MCF 10A (cell line): Measurements from ENCODE around the gene CDC25C. TPM values are rescaled to one million over a fixed set of nuclear protein-coding genes. Genes with fewer than 3 reads are reported as not detected.
"Not testable (repeated sequence)": the region's sequence is repeated elsewhere in the genome, so short reads cannot be mapped to it uniquely, and the experiment has no call there.

Experiments
- BruUV-seq: library from RNA; stranded (reverse); fragments of 400-500 nt; replicated peaks from 2 replicates; lab custom pipeline; 2021; lab: Mats Ljungman, UMichigan
- CTCF ChIA-PET: fragments of 300-600 bp; sonication (Branson Sonifier 250); formaldehyde crosslinking; extraction: SDS; loops from one replicate; lab custom pipeline; 2021; ENCODE audit warnings: antibody characterized with exemption, inconsistent platforms; lab: Yijun Ruan, JAX
- POLR2A ChIA-PET: fragments of 300-600, 350-650 bp; sonication (Branson Sonifier 250); formaldehyde crosslinking; extraction: SDS; loops from one replicate; lab custom pipeline; 2020; ENCODE audit warnings: antibody characterized with exemption, inconsistent platforms; lab: Yijun Ruan, JAX
- DNase-seq: peaks from one replicate; pipeline ENCODE4 v3.0.0-alpha.2; 2018; ENCODE audit not compliant: unreplicated experiment
- H3K27ac Mint-ChIP-seq: one replicate; pipeline ENCODE4 v1.8.0; 2022; ENCODE audit warnings: mild to moderate bottlenecking, low read depth, mixed read lengths; ENCODE audit not compliant: unreplicated experiment
- H3K27me3 Mint-ChIP-seq: one replicate; pipeline ENCODE4 v1.8.0; 2022; ENCODE audit warnings: mixed read lengths; ENCODE audit not compliant: insufficient read depth, unreplicated experiment
- H3K36me3 Mint-ChIP-seq: one replicate; pipeline ENCODE4 v1.8.0; 2022; ENCODE audit warnings: mild to moderate bottlenecking, moderate library complexity, mixed read lengths; ENCODE audit not compliant: insufficient read depth, unreplicated experiment
- H3K4me1 Mint-ChIP-seq: one replicate; pipeline ENCODE4 v1.8.0; 2022; ENCODE audit warnings: mixed read lengths; ENCODE audit not compliant: insufficient read depth, unreplicated experiment
- H3K4me3 Mint-ChIP-seq: one replicate; pipeline ENCODE4 v1.8.0; 2022; ENCODE audit warnings: mild to moderate bottlenecking, moderate library complexity, mixed read lengths; ENCODE audit not compliant: unreplicated experiment
- H3K9me3 Mint-ChIP-seq: one replicate; pipeline ENCODE4 v1.8.0; 2022; ENCODE audit warnings: mixed read lengths; ENCODE audit not compliant: unreplicated experiment
- CTCF ChIP-seq: fragments of 200-600 bp; IDR thresholded peaks from one replicate; pipeline ENCODE4 v1.8.0; 2022; ENCODE audit warnings: antibody characterized with exemption, mild to moderate bottlenecking; ENCODE audit not compliant: unreplicated experiment
- intact Hi-C: fragments of 100-400 bp; cut with micrococcal nuclease; formaldehyde crosslinking; loops from 2 replicates; pipeline ENCODE4 v1.14.1; 2022
- total RNA-seq: library from RNA; stranded (reverse); gene quantifications from 2 replicates; pipeline ENCODE4 v1.2.3, GENCODE V29; 2022

CDC25C gene
- total RNA-seq, 1 experiment from 2014 or later = 12.2 TPM

GRCh38 chr5:138334867-138335447 lies 3.4 kb upstream of the CDC25C start:
- H3K36me3 Mint-ChIP-seq = peaks cover 21% of the 10 kb centered on the region
- no peak for TF ChIP-seq CTCF
- no peak overlapping the region for H3K4me3 Mint-ChIP-seq
- intact Hi-C loops = loop anchor here (5.0 to 10.0 kb wide), 2 partner anchors 210 to 583 kb away; partner anchors contain the start of genes ETF1 and HNRNPA0
- POLR2A ChIA-PET = interaction anchor here (0.6 to 13.3 kb wide), 3 partner anchors 17 to 122 kb away, joined by 5 to 395 read pairs (median 5); partner anchors contain the start of genes CDC23 and KDM3B
- H3K27ac Mint-ChIP-seq = no peak overlapping the region
- BruUV-seq = no TSS peak
- CTCF ChIA-PET = interaction anchor here (0.8 to 13.7 kb wide), 2 partner anchors 17 to 32 kb away, joined by 3 to 323 read pairs; partner anchors contain the start of gene KDM3B
- H3K27me3 Mint-ChIP-seq = no peaks in the 10 kb centered on the region
- no peaks in the 10 kb centered on the region for H3K9me3 Mint-ChIP-seq
- peak; percentile 22 for DNase-seq
- H3K4me1 Mint-ChIP-seq = peaks cover 49% of the 10 kb centered on the region

GRCh38 chr5:138330813-138331448 lies 673 bp downstream of the CDC25C start:
- intact Hi-C loops = loop anchor here (10.0 kb wide), 1 partner anchor 214 kb away; the partner anchor contains the start of gene ETF1
- peak overlapping the region; percentile 87 for H3K27ac Mint-ChIP-seq
- TSS peak; percentile 68 for BruUV-seq
- no peaks in the 10 kb centered on the region for H3K9me3 Mint-ChIP-seq
- no peaks in the 10 kb centered on the region for H3K27me3 Mint-ChIP-seq
- POLR2A ChIA-PET = interaction anchor here (0.6 to 13.3 kb wide), 18 partner anchors 8 to 896 kb away, joined by 3 to 395 read pairs (median 4); partner anchors contain the start of genes BRD8, CDC23, EGR1 and ETF1
- DNase-seq = peak; percentile 53
- CTCF ChIA-PET = interaction anchor here (0.5 to 13.7 kb wide), 9 partner anchors 10 to 579 kb away, joined by 3 to 323 read pairs (median 3); partner anchors contain the start of genes BRD8, KDM3B and KIF20A
- peaks cover 9% of the 10 kb centered on the region for H3K36me3 Mint-ChIP-seq
- no peak for TF ChIP-seq CTCF
- peak overlapping the region; percentile 94 for H3K4me3 Mint-ChIP-seq
- peaks cover 35% of the 10 kb centered on the region for H3K4me1 Mint-ChIP-seq

- intact Hi-C loops, H3K9me3 Mint-ChIP-seq, DNase-seq, H3K4me1 Mint-ChIP-seq, H3K27me3 Mint-ChIP-seq, BruUV-seq, H3K4me3 Mint-ChIP-seq, H3K36me3 Mint-ChIP-seq, H3K27ac Mint-ChIP-seq: not testable (repeated sequence)
- ChIA-PET POLR2A (interaction anchor here (1.9 kb wide), 1 partner anchor 19 kb away, joined by 7 read pairs; the partner anchor contains the start of gene FAM53C), CTCF (interaction anchor here (0.9 to 2.7 kb wide), 2 partner anchors 35 to 94 kb away, joined by 4 to 17 read pairs; partner anchors contain the start of gene KDM3B)
Observed at GRCh38 chr5:138318211-138318610, 13.4 kb downstream of the CDC25C start.

- H3K27me3 Mint-ChIP-seq = no peaks in the 10 kb centered on the region
- intact Hi-C loops = no loop called here
- peaks cover 7% of the 10 kb centered on the region for H3K36me3 Mint-ChIP-seq
- H3K4me3 Mint-ChIP-seq = no peak overlapping the region
- CTCF ChIA-PET = interaction anchor here (0.7 to 2.7 kb wide), 6 partner anchors 9 to 182 kb away, joined by 3 to 17 read pairs (median 3); partner anchors contain the start of gene KDM3B
- POLR2A ChIA-PET = interaction anchor here (0.6 to 1.9 kb wide), 4 partner anchors 14 to 21 kb away, joined by 3 to 7 read pairs (median 4); partner anchors contain the start of genes CDC25C and FAM53C
- H3K27ac Mint-ChIP-seq = no peak overlapping the region
- no peak for DNase-seq
- no peaks in the 10 kb centered on the region for H3K9me3 Mint-ChIP-seq
- no TSS peak for BruUV-seq
- no peaks in the 10 kb centered on the region for H3K4me1 Mint-ChIP-seq
- TF ChIP-seq CTCF = no peak
Observed at GRCh38 chr5:138316355-138316754, 15.2 kb downstream of the CDC25C start.
